ENCODE data around the gene NDST1. TPM values are rescaled to one million over a fixed set of nuclear protein-coding genes. Genes with fewer than 3 reads are reported as not detected.

The NDST1 gene
- total RNA-seq, 1 experiment from 2014 or later: 33.1 TPM

GRCh38 chr5:150489360-150490295 is 18.3 kb upstream of the NDST1 start:
- H3K9ac ChIP-seq (ENCODE audit: low read length): no peak overlapping the region
- H3K27ac ChIP-seq (ENCODE audit: low read depth, low read length): no peak overlapping the region
- no peak overlapping the region for H3K4me3 ChIP-seq (replicated peaks in 1 of 2; ENCODE audit: low read depth in 1 of 2, low read length in 2 of 2)
- H3K9me3 ChIP-seq (ENCODE audit: control insufficient read depth in 1 of 2, insufficient read depth in 1 of 2, low read depth in 1 of 2, low read length in 2 of 2): no peaks in the 10 kb centered on the region
- ChIA-PET RAD21 (ENCODE audit: low non-redundant PET in 1 of 2, low total read pairs in 2 of 2, uncharacterized antibody in 2 of 2, unreplicated experiment in 2 of 2) (no interaction called here), CTCF (no interaction called here), POLR2A (interaction anchor here (0.6 kb wide), 1 partner anchor 68 kb away, joined by 10 read pairs; no protein-coding TSS in a partner anchor)
- no peak overlapping the region for H2AFZ ChIP-seq (ENCODE audit: low read depth, low read length, poor library complexity, severe bottlenecking)
- no TSS peak for BruUV-seq (replicated peaks)
- H3K9me2 ChIP-seq (ENCODE audit: insufficient read depth): no peaks in the 10 kb centered on the region
- H3K36me3 ChIP-seq (ENCODE audit: control insufficient read depth in 1 of 2, insufficient read depth in 2 of 2, low read length in 2 of 2): peaks cover 0 to 4% of the 10 kb centered on the region in 2 experiments; a peak in 1 of 4 replicates
- intact Hi-C loops (cut with micrococcal nuclease): no loop called here
- peaks cover 63% of the 10 kb centered on the region for H3K79me2 ChIP-seq (ENCODE audit: insufficient read depth, low read length)
- peaks cover 18 to 53% of the 10 kb centered on the region in 2 experiments for H3K4me1 ChIP-seq (ENCODE audit: control insufficient read depth in 1 of 2, insufficient read depth in 2 of 2, low read length in 2 of 2)
- DNase-seq (ENCODE audit: low read depth, low spot score) (no peak), ATAC-seq (no peak)
- H3K27me3 ChIP-seq (ENCODE audit: insufficient read depth, low read length): no peaks in the 10 kb centered on the region
- no peak overlapping the region; the same call in 1 of the 2 replicates for H3K4me2 ChIP-seq (ENCODE audit: low read length)
- TF ChIP-seq SIN3A (IDR thresholded peaks at IDR 0.05; ENCODE audit: low read depth) (no peak), SP1 (IDR thresholded peaks at IDR 0.05; ENCODE audit: low read depth) (no peak), YY1 (IDR thresholded peaks at IDR 0.05; ENCODE audit: extremely low read depth, insufficient replicate concordance, low read depth, low read length) (no peak), RAD21 (IDR thresholded peaks at IDR 0.05; ENCODE audit: low read depth) (no peak), EZH2phosphoT487 (IDR thresholded peaks at IDR 0.05; ENCODE audit: borderline replicate concordance) (no peak), JUND (IDR thresholded peaks at IDR 0.05) (no peak), ELF1 (IDR thresholded peaks at IDR 0.05; ENCODE audit: borderline replicate concordance, low read depth) (no peak), POLR2A (IDR thresholded peaks at IDR 0.05; ENCODE audit: borderline replicate concordance, extremely low read depth, insufficient read depth, insufficient read length) (no peak), EGR1 (IDR thresholded peaks at IDR 0.05; ENCODE audit: low read depth) (no peak), ZNF274 (IDR thresholded peaks at IDR 0.05; ENCODE audit: low read depth, low read length) (no peak), ZFX (IDR thresholded peaks at IDR 0.05) (no peak)
- TF ChIP-seq, protein P1, sequence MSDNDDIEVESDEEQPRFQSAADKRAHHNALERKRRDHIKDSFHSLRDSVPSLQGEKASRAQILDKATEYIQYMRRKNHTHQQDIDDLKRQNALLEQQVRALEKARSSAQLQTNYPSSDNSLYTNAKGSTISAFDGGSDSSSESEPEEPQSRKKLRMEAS (IDR thresholded peaks at IDR 0.05): no peak
- TF ChIP-seq, protein P2, sequence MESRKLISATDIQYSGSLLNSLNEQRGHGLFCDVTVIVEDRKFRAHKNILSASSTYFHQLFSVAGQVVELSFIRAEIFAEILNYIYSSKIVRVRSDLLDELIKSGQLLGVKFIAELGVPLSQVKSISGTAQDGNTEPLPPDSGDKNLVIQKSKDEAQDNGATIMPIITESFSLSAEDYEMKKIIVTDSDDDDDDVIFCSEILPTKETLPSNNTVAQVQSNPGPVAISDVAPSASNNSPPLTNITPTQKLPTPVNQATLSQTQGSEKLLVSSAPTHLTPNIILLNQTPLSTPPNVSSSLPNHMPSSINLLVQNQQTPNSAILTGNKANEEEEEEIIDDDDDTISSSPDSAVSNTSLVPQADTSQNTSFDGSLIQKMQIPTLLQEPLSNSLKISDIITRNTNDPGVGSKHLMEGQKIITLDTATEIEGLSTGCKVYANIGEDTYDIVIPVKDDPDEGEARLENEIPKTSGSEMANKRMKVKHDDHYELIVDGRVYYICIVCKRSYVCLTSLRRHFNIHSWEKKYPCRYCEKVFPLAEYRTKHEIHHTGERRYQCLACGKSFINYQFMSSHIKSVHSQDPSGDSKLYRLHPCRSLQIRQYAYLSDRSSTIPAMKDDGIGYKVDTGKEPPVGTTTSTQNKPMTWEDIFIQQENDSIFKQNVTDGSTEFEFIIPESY (IDR thresholded peaks at IDR 0.05; ENCODE audit: extremely low read depth, insufficient replicate concordance, low read length): no peak
- TF ChIP-seq, protein P3, sequence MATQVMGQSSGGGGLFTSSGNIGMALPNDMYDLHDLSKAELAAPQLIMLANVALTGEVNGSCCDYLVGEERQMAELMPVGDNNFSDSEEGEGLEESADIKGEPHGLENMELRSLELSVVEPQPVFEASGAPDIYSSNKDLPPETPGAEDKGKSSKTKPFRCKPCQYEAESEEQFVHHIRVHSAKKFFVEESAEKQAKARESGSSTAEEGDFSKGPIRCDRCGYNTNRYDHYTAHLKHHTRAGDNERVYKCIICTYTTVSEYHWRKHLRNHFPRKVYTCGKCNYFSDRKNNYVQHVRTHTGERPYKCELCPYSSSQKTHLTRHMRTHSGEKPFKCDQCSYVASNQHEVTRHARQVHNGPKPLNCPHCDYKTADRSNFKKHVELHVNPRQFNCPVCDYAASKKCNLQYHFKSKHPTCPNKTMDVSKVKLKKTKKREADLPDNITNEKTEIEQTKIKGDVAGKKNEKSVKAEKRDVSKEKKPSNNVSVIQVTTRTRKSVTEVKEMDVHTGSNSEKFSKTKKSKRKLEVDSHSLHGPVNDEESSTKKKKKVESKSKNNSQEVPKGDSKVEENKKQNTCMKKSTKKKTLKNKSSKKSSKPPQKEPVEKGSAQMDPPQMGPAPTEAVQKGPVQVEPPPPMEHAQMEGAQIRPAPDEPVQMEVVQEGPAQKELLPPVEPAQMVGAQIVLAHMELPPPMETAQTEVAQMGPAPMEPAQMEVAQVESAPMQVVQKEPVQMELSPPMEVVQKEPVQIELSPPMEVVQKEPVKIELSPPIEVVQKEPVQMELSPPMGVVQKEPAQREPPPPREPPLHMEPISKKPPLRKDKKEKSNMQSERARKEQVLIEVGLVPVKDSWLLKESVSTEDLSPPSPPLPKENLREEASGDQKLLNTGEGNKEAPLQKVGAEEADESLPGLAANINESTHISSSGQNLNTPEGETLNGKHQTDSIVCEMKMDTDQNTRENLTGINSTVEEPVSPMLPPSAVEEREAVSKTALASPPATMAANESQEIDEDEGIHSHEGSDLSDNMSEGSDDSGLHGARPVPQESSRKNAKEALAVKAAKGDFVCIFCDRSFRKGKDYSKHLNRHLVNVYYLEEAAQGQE (IDR thresholded peaks at IDR 0.05; ENCODE audit: low read depth): no peak
- no peaks in the 10 kb centered on the region for H4K20me1 ChIP-seq (ENCODE audit: insufficient read depth)
